ENCODE results near the gene STXBP4. TPM values are rescaled to one million over a fixed set of nuclear protein-coding genes. Genes with fewer than 3 reads are reported as not detected.

STXBP4 gene
- total RNA-seq, 1 experiment from 2014 or later: 16.5 TPM

DNA sequence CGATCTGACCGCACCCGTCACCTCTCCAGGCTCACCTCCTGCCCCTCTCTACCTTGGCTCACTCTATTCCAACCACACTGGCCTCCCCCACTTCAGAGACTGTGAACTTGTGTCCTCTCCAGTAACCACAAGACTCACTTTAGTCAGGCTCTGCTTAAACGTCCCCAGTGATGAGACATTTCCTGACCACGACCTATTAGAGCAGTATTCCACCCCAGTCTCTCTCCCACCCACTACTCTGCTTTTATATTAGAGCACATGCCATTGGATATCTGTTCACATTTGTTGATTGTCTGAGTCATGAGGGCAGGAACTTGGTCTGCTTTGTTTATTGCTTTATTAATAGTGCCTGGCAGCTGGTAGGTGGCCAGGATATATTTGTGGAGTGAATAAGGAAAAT is 20.2 kb upstream of the STXBP4 start:
- no CpG with 5 or more reads among the region's 5 CpGs for WGBS (ENCODE audit: extremely low coverage, insufficient read length, low lambda C conversion rate)
- Histone ChIP-seq H2BK15ac (ENCODE audit: low read depth, low read length) (no peak overlapping the region), H2BK12ac (ENCODE audit: insufficient read length, low read depth, low read length) (no peak overlapping the region), H2BK5ac (ENCODE audit: insufficient read length, low read length) (no peak overlapping the region), H3K4me2 (ENCODE audit: insufficient read depth, insufficient read length, low read length) (no peak overlapping the region), H3K9ac (ENCODE audit: extremely low read depth, insufficient read length, low read length) (no peak overlapping the region), H4K20me1 (ENCODE audit: control insufficient read depth, insufficient read depth, insufficient read length) (no peaks in the 10 kb centered on the region), H3K18ac (ENCODE audit: insufficient read length, low read depth, low read length) (no peak overlapping the region), H2BK20ac (ENCODE audit: low read depth, low read length, poor library complexity, severe bottlenecking) (no peak overlapping the region), H3K79me2 (ENCODE audit: insufficient read depth, low read length) (no peaks in the 10 kb centered on the region), H3T11ph (ENCODE audit: low read length) (no peak overlapping the region), H4K91ac (ENCODE audit: insufficient read length, low read depth, low read length) (no peak overlapping the region), H3K14ac (ENCODE audit: insufficient read depth, low read length) (no peak overlapping the region), H3K9me3 (ENCODE audit: control insufficient read depth, low read depth, low read length) (no peaks in the 10 kb centered on the region), H4K8ac (replicated peaks; ENCODE audit: insufficient read length, low read depth, low read length) (no peak overlapping the region), H2AK5ac (ENCODE audit: insufficient read length, low read length) (no peak overlapping the region), H3K27ac (ENCODE audit: insufficient read length, low read depth, low read length) (no peak overlapping the region), H2BK120ac (ENCODE audit: low read depth, low read length, poor library complexity, severe bottlenecking) (no peak overlapping the region), H3K23me2 (ENCODE audit: insufficient read length, low read depth, low read length, poor library complexity, severe bottlenecking) (no peaks in the 10 kb centered on the region), H3K56ac (ENCODE audit: insufficient read length, low read depth, low read length) (no peak overlapping the region), H2AFZ (ENCODE audit: low read length) (no peak overlapping the region), H3K27me3 (ENCODE audit: insufficient read depth, low read length) (no peaks in the 10 kb centered on the region), H3K79me1 (ENCODE audit: insufficient read depth, low read depth, low read length, poor library complexity, severe bottlenecking) (no peaks in the 10 kb centered on the region), H3K4me1 (ENCODE audit: insufficient read depth, low read length) (no peaks in the 10 kb centered on the region), H3K4ac (ENCODE audit: low read depth, low read length) (no peak overlapping the region), H4K5ac (ENCODE audit: insufficient read length, low read depth, low read length) (no peak overlapping the region), H3K23ac (ENCODE audit: insufficient read length, low read depth, low read length) (no peak overlapping the region)
- Mint-ChIP-seq H3K4me1 (no peaks in the 10 kb centered on the region), H3K27ac (peak overlapping the region in 1 of 3 experiments; percentile 36; a peak in 1 of 7 replicates), H3K27me3 (ENCODE audit: low read depth) (no peaks in the 10 kb centered on the region), H3K4me3 (no peak overlapping the region), H3K9me3 (no peaks in the 10 kb centered on the region), H3K36me3 (ENCODE audit: insufficient read depth in 1 of 3, low read depth in 3 of 3) (peaks cover 27 to 57% (median 48%) of the 10 kb centered on the region in 3 experiments)
- no peak for DNase-seq
- TF ChIP-seq, protein P1, sequence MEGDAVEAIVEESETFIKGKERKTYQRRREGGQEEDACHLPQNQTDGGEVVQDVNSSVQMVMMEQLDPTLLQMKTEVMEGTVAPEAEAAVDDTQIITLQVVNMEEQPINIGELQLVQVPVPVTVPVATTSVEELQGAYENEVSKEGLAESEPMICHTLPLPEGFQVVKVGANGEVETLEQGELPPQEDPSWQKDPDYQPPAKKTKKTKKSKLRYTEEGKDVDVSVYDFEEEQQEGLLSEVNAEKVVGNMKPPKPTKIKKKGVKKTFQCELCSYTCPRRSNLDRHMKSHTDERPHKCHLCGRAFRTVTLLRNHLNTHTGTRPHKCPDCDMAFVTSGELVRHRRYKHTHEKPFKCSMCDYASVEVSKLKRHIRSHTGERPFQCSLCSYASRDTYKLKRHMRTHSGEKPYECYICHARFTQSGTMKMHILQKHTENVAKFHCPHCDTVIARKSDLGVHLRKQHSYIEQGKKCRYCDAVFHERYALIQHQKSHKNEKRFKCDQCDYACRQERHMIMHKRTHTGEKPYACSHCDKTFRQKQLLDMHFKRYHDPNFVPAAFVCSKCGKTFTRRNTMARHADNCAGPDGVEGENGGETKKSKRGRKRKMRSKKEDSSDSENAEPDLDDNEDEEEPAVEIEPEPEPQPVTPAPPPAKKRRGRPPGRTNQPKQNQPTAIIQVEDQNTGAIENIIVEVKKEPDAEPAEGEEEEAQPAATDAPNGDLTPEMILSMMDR (conservative IDR thresholded peaks at IDR 0.05): no peak

All from H9 (cell line).